ENCODE data around the gene ARMC2.

Gene ARMC2

DNA sequence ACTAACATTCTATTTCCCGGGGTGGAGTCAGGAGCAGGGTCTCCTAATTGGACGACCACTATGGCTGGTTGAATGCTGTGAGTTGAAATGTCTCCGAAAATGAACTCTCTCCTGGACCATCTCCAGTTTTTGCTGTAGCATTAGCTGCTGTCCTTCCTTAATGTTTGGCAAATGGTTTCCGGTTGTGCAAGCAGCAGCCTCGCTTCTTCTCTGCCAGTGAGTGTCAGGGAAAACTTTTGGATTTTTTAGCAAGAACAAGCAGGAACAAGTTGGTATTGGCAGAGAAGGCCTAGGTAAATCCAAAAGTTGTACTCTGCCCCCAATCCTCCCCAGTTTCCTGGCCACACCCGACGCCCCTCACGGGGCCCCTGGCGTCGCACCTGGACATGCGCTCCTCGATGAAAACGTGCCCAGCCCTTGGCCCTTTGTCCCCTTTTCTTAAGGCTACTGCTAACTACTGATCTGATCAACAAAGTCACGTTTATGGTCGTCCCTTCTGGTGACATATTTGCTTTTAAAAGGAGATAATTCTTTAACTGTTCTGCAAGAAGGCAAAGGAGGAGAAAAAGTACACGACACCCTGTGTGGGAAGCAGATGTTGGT, 103.2 kb downstream of the ARMC2 start:
- H4K20me1 ChIP-seq (ENCODE audit: low read depth, low read length), result no peaks in the 10 kb centered on the region
- H3K9ac ChIP-seq (ENCODE audit: low read length), result no peak overlapping the region
- no peaks in the 10 kb centered on the region for H3K9me2 ChIP-seq (replicated peaks; ENCODE audit: insufficient read depth, low read length)
- no peak overlapping the region for H3K27ac ChIP-seq (ENCODE audit: low read depth, low read length)
- no peaks in the 10 kb centered on the region for H3K36me3 ChIP-seq (ENCODE audit: low read length)
- no peak overlapping the region for H3K4me2 ChIP-seq (ENCODE audit: low read depth, low read length, poor library complexity, severe bottlenecking)
- H2AFZ ChIP-seq (ENCODE audit: low read depth, low read length, severe bottlenecking), result no peak overlapping the region
- H3K4me3 ChIP-seq (ENCODE audit: insufficient read depth, low read length, poor library complexity, severe bottlenecking), result no peak overlapping the region
- no peaks in the 10 kb centered on the region for H3K27me3 ChIP-seq (ENCODE audit: low read length)
- no peaks in the 10 kb centered on the region for H3F3A ChIP-seq (ENCODE audit: insufficient read depth)
- H3K79me2 ChIP-seq (ENCODE audit: insufficient read depth, low read length), result no peaks in the 10 kb centered on the region
- no peak for TF ChIP-seq EZH2phosphoT487 (conservative IDR thresholded peaks at IDR 0.05; ENCODE audit: low read length)
- TF ChIP-seq, protein P1, sequence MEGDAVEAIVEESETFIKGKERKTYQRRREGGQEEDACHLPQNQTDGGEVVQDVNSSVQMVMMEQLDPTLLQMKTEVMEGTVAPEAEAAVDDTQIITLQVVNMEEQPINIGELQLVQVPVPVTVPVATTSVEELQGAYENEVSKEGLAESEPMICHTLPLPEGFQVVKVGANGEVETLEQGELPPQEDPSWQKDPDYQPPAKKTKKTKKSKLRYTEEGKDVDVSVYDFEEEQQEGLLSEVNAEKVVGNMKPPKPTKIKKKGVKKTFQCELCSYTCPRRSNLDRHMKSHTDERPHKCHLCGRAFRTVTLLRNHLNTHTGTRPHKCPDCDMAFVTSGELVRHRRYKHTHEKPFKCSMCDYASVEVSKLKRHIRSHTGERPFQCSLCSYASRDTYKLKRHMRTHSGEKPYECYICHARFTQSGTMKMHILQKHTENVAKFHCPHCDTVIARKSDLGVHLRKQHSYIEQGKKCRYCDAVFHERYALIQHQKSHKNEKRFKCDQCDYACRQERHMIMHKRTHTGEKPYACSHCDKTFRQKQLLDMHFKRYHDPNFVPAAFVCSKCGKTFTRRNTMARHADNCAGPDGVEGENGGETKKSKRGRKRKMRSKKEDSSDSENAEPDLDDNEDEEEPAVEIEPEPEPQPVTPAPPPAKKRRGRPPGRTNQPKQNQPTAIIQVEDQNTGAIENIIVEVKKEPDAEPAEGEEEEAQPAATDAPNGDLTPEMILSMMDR (IDR thresholded peaks at IDR 0.05; ENCODE audit: insufficient read depth, low read length, poor library complexity, severe bottlenecking), result no peak
- H3K9me3 ChIP-seq (ENCODE audit: insufficient read depth, low read length), result no peaks in the 10 kb centered on the region

GRCh38 chr6:108952776-108953486, 104.7 kb downstream of the ARMC2 start:
- Histone ChIP-seq H3K9ac (ENCODE audit: low read length) (no peak overlapping the region), H3K27ac (ENCODE audit: low read depth, low read length) (no peak overlapping the region), H3K79me2 (ENCODE audit: insufficient read depth, low read length) (no peaks in the 10 kb centered on the region), H2AFZ (ENCODE audit: low read depth, low read length, severe bottlenecking) (no peak overlapping the region), H3K9me2 (replicated peaks; ENCODE audit: insufficient read depth, low read length) (no peaks in the 10 kb centered on the region), H3K4me2 (ENCODE audit: low read depth, low read length, poor library complexity, severe bottlenecking) (no peak overlapping the region), H4K20me1 (ENCODE audit: low read depth, low read length) (no peaks in the 10 kb centered on the region), H3K9me3 (ENCODE audit: insufficient read depth, low read length) (no peaks in the 10 kb centered on the region), H3F3A (ENCODE audit: insufficient read depth) (no peaks in the 10 kb centered on the region), H3K27me3 (ENCODE audit: low read length) (no peaks in the 10 kb centered on the region), H3K36me3 (ENCODE audit: low read length) (no peaks in the 10 kb centered on the region), H3K4me3 (ENCODE audit: insufficient read depth, low read length, poor library complexity, severe bottlenecking) (no peak overlapping the region)
- TF ChIP-seq EZH2phosphoT487 (conservative IDR thresholded peaks at IDR 0.05; ENCODE audit: low read length), result no peak
- TF ChIP-seq, protein P1 (IDR thresholded peaks at IDR 0.05; ENCODE audit: insufficient read depth, low read length, poor library complexity, severe bottlenecking), result no peak

- Histone ChIP-seq H4K20me1 (ENCODE audit: low read depth, low read length) (no peaks in the 10 kb centered on the region), H3K79me2 (ENCODE audit: insufficient read depth, low read length) (no peaks in the 10 kb centered on the region), H3K36me3 (ENCODE audit: low read length) (no peaks in the 10 kb centered on the region), H2AFZ (ENCODE audit: low read depth, low read length, severe bottlenecking) (no peak overlapping the region), H3K27ac (ENCODE audit: low read depth, low read length) (no peak overlapping the region), H3F3A (ENCODE audit: insufficient read depth) (no peaks in the 10 kb centered on the region), H3K4me3 (ENCODE audit: insufficient read depth, low read length, poor library complexity, severe bottlenecking) (no peak overlapping the region), H3K27me3 (ENCODE audit: low read length) (no peaks in the 10 kb centered on the region), H3K9me2 (replicated peaks; ENCODE audit: insufficient read depth, low read length) (no peaks in the 10 kb centered on the region), H3K9ac (ENCODE audit: low read length) (no peak overlapping the region), H3K4me2 (ENCODE audit: low read depth, low read length, poor library complexity, severe bottlenecking) (no peak overlapping the region), H3K9me3 (ENCODE audit: insufficient read depth, low read length) (no peaks in the 10 kb centered on the region)
- TF ChIP-seq EZH2phosphoT487 (conservative IDR thresholded peaks at IDR 0.05; ENCODE audit: low read length), result no peak
- TF ChIP-seq, protein P1 (IDR thresholded peaks at IDR 0.05; ENCODE audit: insufficient read depth, low read length, poor library complexity, severe bottlenecking), result no peak
Observed at GRCh38 chr6:108953681-108954080, 105.5 kb downstream of the ARMC2 start.
